Vagina (tissue), 2 donors: ENCODE measurements around the gene DMD. TPM values are rescaled to one million over a fixed set of nuclear protein-coding genes. Genes with fewer than 3 reads are reported as not detected.

Experiments used
- DNase-seq, 2 donors: peaks; one replicate each; pipeline ENCODE4 v3.0.0-alpha.2; 2017; ENCODE audit errors: extremely low spot score in 2 of 2
- H3K27ac ChIP-seq: fragments of 200-600 bp; sonication (generic); one replicate; pipeline ENCODE4 v1.5.1; 2019
- H3K27me3 ChIP-seq: fragments of 200-600 bp; sonication (generic); one replicate; pipeline ENCODE4 v1.5.1; 2019
- H3K36me3 ChIP-seq, 2 donors: fragments of 200-600 bp; sonication (generic); one replicate each; pipeline ENCODE4 v1.5.1; 2017 to 2019
- H3K4me1 ChIP-seq: fragments of 200-600 bp; sonication (generic); one replicate; pipeline ENCODE4 v1.5.1; 2019
- H3K4me3 ChIP-seq, 2 donors: fragments of 200-600 bp; sonication (generic); 1 replicate in 1 of 2; 2 replicates in 1 of 2; pipeline ENCODE4 v1.5.1; 2016 to 2019
- H3K9me3 ChIP-seq: fragments of 200-600 bp; sonication (generic); one replicate; pipeline ENCODE4 v1.5.1; 2019
- POLR2A ChIP-seq, 2 donors: fragments of 450-650 bp; IDR thresholded peaks; one replicate each; pipeline ENCODE4 v1.6.1; 2017; ENCODE audit warnings: antibody characterized with exemption in 2 of 2, mild to moderate bottlenecking in 2 of 2, moderate library complexity in 2 of 2
- POLR2AphosphoS5 ChIP-seq, 2 donors: sonication (generic); formaldehyde crosslinking; IDR thresholded peaks; one replicate each; pipeline ENCODE4 v1.9.0; 2017; ENCODE audit warnings: antibody characterized with exemption in 2 of 2, mild to moderate bottlenecking in 2 of 2, low read depth in 1 of 2; ENCODE audit not compliant: insufficient read depth in 1 of 2
- intact Hi-C: fragments of 100-400 bp; cut with DNase I; formaldehyde crosslinking; loops from one replicate; pipeline ENCODE4 v1.15.1; 2023
- total RNA-seq: library from RNA; depleted of rRNA; stranded (reverse); fragments of >200 nt; gene quantifications from one replicate; pipeline ENCODE4 v1.2.3, GENCODE V29; 2016
- TF ChIP-seq, protein P1 (sequence below), 3 experiments: fragments of 450-650 bp in 2 of 3; fragments of 200-600 bp in 1 of 3; sonication (generic) in 1 of 3; IDR thresholded peaks; one replicate each; pipeline ENCODE4 v1.5.1; 2017 to 2019; ENCODE audit warnings: antibody characterized with exemption in 3 of 3, mild to moderate bottlenecking in 2 of 3, moderate library complexity in 2 of 3

The DMD gene
- total RNA-seq, 1 donor from 2014 or later = 25.8 TPM

DNA sequence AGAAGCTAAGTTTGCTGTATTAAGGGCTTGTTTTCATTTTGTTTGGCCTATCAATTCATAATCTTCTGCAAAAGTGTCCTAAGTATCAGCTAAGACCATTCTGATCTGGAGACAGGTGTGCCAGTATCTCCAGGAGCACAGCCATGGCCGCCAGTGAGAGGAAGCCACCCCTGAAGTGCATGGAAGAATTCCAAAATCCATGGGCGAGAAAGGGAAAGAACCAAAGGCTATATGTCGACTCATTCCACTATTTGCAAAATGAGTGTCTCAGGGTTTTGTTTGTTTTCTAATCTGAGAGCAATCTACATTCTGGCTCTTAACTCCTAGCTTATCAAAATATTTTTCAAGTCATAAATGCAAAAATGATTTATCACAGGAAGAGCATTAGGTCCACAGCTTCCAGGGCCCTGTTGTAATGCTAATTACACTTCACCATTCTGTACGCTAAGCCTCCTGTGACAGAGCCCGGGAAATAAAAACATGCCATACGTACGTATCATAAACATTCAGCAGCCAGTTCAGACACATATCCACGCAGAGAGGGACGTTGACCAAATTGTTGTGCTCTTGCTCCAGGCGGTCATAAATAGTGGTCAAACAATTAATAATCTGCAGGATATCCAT lies 2002.2 kb downstream of the DMD start:
- intact Hi-C loops = no loop called here
- H3K36me3 ChIP-seq = no peaks in the 10 kb centered on the region
- no peak for DNase-seq
- H3K4me3 ChIP-seq = no peak overlapping the region
- H3K4me1 ChIP-seq = no peaks in the 10 kb centered on the region
- TF ChIP-seq POLR2A (IDR thresholded peaks at IDR 0.05) (no peak), POLR2AphosphoS5 (IDR thresholded peaks at IDR 0.05; ENCODE audit: insufficient read depth in 1 of 2, low read depth in 1 of 2) (no peak)
- TF ChIP-seq, protein P1, sequence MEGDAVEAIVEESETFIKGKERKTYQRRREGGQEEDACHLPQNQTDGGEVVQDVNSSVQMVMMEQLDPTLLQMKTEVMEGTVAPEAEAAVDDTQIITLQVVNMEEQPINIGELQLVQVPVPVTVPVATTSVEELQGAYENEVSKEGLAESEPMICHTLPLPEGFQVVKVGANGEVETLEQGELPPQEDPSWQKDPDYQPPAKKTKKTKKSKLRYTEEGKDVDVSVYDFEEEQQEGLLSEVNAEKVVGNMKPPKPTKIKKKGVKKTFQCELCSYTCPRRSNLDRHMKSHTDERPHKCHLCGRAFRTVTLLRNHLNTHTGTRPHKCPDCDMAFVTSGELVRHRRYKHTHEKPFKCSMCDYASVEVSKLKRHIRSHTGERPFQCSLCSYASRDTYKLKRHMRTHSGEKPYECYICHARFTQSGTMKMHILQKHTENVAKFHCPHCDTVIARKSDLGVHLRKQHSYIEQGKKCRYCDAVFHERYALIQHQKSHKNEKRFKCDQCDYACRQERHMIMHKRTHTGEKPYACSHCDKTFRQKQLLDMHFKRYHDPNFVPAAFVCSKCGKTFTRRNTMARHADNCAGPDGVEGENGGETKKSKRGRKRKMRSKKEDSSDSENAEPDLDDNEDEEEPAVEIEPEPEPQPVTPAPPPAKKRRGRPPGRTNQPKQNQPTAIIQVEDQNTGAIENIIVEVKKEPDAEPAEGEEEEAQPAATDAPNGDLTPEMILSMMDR (IDR thresholded peaks at IDR 0.05) = no peak
- no peak overlapping the region for H3K27ac ChIP-seq
- no peaks in the 10 kb centered on the region for H3K9me3 ChIP-seq
- no peaks in the 10 kb centered on the region for H3K27me3 ChIP-seq

DNA sequence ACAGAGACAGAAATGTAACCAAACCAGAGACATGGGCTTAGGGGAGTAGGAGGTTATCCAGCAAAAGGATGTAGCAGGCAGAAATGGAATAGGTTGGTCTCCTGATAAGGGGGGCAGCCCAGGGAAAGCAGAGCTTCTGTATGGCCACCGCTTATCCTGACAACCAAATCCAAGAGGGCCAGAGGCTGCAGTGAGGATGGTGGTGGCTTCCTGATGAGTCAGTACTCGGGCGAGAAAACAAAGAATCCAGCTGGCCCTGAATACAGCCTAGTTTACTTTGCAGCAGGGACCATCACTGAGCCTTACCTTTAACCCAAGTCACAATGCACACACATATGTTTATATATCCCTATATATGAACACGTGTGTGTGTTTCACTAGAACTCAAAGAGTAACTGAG lies 2009.8 kb downstream of the DMD start:
- H3K9me3 ChIP-seq = no peaks in the 10 kb centered on the region
- peaks cover 8% of the 10 kb centered on the region for H3K4me1 ChIP-seq
- intact Hi-C loops = no loop called here
- no peak for TF ChIP-seq POLR2AphosphoS5 (IDR thresholded peaks at IDR 0.05; ENCODE audit: insufficient read depth in 1 of 2, low read depth in 1 of 2)
- TF ChIP-seq, protein P1 (IDR thresholded peaks at IDR 0.05) = no peak
- no peak for TF ChIP-seq POLR2A (IDR thresholded peaks at IDR 0.05)
- H3K27ac ChIP-seq = no peak overlapping the region
- no peaks in the 10 kb centered on the region for H3K27me3 ChIP-seq
- no peak overlapping the region for H3K4me3 ChIP-seq
- no peaks in the 10 kb centered on the region for H3K36me3 ChIP-seq
- no peak for DNase-seq

- DNase-seq = no peak
- no peak overlapping the region for H3K27ac ChIP-seq
- intact Hi-C loops = no loop called here
Observed at GRCh38 chrX:31200430-31200829, 2010.9 kb downstream of the DMD start.

DNA sequence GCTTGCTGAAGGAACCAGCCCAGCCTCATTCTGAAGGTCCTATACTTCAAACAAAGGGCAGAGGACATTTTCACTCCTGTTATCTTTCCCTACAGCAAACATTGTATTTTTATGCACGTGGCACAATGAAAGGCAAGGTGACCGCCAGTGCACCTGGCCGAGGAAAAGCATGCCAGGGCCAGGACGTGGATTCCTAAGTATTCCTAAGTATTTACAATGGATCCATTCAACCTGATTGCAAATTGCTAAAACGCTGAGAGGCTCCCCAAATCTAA lies 2011.6 kb downstream of the DMD start:
- intact Hi-C loops = no loop called here
- Histone ChIP-seq H3K4me3 (no peak overlapping the region), H3K27ac (no peak overlapping the region), H3K4me1 (peaks cover 8% of the 10 kb centered on the region), H3K27me3 (no peaks in the 10 kb centered on the region), H3K9me3 (no peaks in the 10 kb centered on the region), H3K36me3 (no peaks in the 10 kb centered on the region)
- no peak for DNase-seq
- TF ChIP-seq, protein P1 (IDR thresholded peaks at IDR 0.05) = no peak
- TF ChIP-seq POLR2A (IDR thresholded peaks at IDR 0.05) = no peak
- no peak for TF ChIP-seq POLR2AphosphoS5 (IDR thresholded peaks at IDR 0.05; ENCODE audit: insufficient read depth in 1 of 2, low read depth in 1 of 2)

More at GRCh38 chrX:31200430-31200829, 2010.9 kb downstream of the DMD start:
- Histone ChIP-seq H3K9me3 (no peaks in the 10 kb centered on the region), H3K36me3 (no peaks in the 10 kb centered on the region), H3K4me3 (no peak overlapping the region), H3K4me1 (peaks cover 8% of the 10 kb centered on the region), H3K27me3 (no peaks in the 10 kb centered on the region)
- no peak for TF ChIP-seq POLR2A (IDR thresholded peaks at IDR 0.05)
- TF ChIP-seq, protein P1 (IDR thresholded peaks at IDR 0.05) = no peak
- no peak for TF ChIP-seq POLR2AphosphoS5 (IDR thresholded peaks at IDR 0.05; ENCODE audit: insufficient read depth in 1 of 2, low read depth in 1 of 2)

GRCh38 chrX:31199056-31199839 lies 2012.1 kb downstream of the DMD start:
- TF ChIP-seq, protein P1 (IDR thresholded peaks at IDR 0.05) = no peak
- Histone ChIP-seq H3K27me3 (no peaks in the 10 kb centered on the region), H3K9me3 (no peaks in the 10 kb centered on the region), H3K4me1 (peaks cover 8% of the 10 kb centered on the region), H3K36me3 (no peaks in the 10 kb centered on the region), H3K27ac (no peak overlapping the region), H3K4me3 (no peak overlapping the region)
- intact Hi-C loops = no loop called here
- DNase-seq = no peak
